Measurements from ENCODE around the gene UGDH. TPM values are rescaled to one million over a fixed set of nuclear protein-coding genes. Genes with fewer than 3 reads are reported as not detected.
A peak's percentile ranks its signal among the peaks of the same experiment; 100 is the strongest.

Gene UGDH
- total RNA-seq, 1 experiment from 2014 or later = 53.4 TPM

DNA sequence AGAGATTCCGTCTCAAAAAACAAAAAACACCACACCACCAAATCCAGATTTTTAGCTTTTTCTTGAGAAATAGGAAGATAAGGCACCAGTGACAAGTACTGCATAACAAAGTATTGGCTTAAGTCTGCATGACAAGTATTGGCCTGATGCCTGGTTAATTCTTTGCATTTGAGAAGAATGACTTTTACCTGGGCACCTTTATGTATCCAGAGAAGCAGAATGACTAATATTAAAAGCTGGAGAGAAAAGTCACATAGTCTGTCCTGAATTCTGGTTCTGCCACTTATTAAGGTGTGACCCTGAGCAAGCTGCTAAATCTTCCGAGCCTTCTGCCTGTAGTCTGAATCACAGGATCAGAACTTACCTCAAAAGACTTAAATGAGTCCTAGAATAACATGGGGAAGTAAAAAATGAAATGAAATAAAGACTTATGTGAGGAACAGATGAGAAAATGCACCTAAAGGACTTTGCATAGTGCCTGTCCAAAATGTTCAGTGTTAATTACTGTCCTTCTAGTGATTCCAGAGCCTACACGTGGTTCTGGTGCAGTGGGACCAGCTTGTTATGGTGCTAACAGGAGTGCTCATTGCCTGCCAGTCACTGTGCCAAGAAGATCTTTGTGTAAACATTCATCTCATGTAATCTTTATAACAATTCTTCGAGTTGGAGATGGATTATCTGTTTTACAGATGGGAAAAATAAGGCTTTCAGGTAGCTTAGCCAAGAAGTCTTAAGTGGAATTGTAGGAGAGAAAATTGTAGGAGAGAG lies 31.6 kb downstream of the UGDH start:
- no peak overlapping the region for H3K4me3 ChIP-seq (ENCODE audit: low read length)
- DNase-seq (peak; percentile 87), ATAC-seq (peak; percentile 71)
- H3K27ac ChIP-seq (ENCODE audit: low read length) = peak overlapping the region; percentile 88
- POLR2A ChIA-PET (ENCODE audit: unreplicated experiment) = interaction anchor here (0.5 to 1.0 kb wide), 2 partner anchors 32 to 474 kb away, joined by 3 to 4 read pairs; no protein-coding TSS in a partner anchor
- no peak for TF ChIP-seq EZH2phosphoT487 (IDR thresholded peaks at IDR 0.05; ENCODE audit: borderline replicate concordance, low read length)
- no peaks in the 10 kb centered on the region for H3F3A ChIP-seq (ENCODE audit: low read length, unreplicated experiment)
- BruUV-seq (replicated peaks) = no TSS peak
- H3K79me2 ChIP-seq (ENCODE audit: low read length) = no peaks in the 10 kb centered on the region
- peak overlapping the region; percentile 73 for H3K4me2 ChIP-seq (ENCODE audit: low read length)
- no peaks in the 10 kb centered on the region for H3K9me2 ChIP-seq (replicated peaks; ENCODE audit: low read length)
- H3K9me3 ChIP-seq (ENCODE audit: low read length) = no peaks in the 10 kb centered on the region
- H3K9ac ChIP-seq (ENCODE audit: low read length) = peak overlapping the region; percentile 27; the same call in 1 of the 2 replicates
- intact Hi-C loops (cut with micrococcal nuclease) = no loop called here
- peak overlapping the region; percentile 33; the same call in 1 of the 2 replicates for H2AFZ ChIP-seq (ENCODE audit: low read length)
- H4K20me1 ChIP-seq (ENCODE audit: low read length) = no peaks in the 10 kb centered on the region
- peaks cover 13% of the 10 kb centered on the region for H3K36me3 ChIP-seq (ENCODE audit: low read depth, low read length)
- H3K27me3 ChIP-seq (ENCODE audit: low read length) = no peaks in the 10 kb centered on the region
- peaks cover 10% of the 10 kb centered on the region for H3K4me1 ChIP-seq (ENCODE audit: insufficient read depth, low read length)
- CTCF ChIA-PET = no interaction called here

DNA sequence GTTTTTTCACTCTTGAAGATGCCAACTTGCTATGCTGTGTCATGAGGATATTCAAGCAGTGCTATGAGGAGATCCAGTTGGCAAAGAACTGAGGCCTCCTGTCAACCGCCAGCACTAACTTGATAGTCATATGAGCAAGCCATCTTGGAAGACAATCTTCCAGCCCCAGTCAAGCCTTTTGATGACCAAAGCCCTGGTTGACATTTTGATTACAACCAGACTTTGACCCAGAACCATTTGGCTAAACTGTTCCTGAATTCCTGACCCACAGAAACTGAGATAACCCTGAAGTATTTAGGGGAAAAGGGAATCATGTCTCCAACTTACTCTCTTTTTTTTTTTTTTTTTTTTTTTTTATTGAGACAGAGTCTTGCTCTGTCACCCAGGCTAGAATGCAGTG lies 32.9 kb downstream of the UGDH start:
- CTCF ChIA-PET = no interaction called here
- TF ChIP-seq, protein P1, sequence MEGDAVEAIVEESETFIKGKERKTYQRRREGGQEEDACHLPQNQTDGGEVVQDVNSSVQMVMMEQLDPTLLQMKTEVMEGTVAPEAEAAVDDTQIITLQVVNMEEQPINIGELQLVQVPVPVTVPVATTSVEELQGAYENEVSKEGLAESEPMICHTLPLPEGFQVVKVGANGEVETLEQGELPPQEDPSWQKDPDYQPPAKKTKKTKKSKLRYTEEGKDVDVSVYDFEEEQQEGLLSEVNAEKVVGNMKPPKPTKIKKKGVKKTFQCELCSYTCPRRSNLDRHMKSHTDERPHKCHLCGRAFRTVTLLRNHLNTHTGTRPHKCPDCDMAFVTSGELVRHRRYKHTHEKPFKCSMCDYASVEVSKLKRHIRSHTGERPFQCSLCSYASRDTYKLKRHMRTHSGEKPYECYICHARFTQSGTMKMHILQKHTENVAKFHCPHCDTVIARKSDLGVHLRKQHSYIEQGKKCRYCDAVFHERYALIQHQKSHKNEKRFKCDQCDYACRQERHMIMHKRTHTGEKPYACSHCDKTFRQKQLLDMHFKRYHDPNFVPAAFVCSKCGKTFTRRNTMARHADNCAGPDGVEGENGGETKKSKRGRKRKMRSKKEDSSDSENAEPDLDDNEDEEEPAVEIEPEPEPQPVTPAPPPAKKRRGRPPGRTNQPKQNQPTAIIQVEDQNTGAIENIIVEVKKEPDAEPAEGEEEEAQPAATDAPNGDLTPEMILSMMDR (conservative IDR thresholded peaks at IDR 0.05; ENCODE audit: low read depth, low read length) = no peak
- TF ChIP-seq EZH2 (IDR thresholded peaks at IDR 0.05; ENCODE audit: low read length, unreplicated experiment) = no peak
- no peak for TF ChIP-seq EZH2phosphoT487 (IDR thresholded peaks at IDR 0.05; ENCODE audit: borderline replicate concordance, low read length)
- H3K27me3 ChIP-seq (ENCODE audit: low read length) = no peaks in the 10 kb centered on the region

DNA sequence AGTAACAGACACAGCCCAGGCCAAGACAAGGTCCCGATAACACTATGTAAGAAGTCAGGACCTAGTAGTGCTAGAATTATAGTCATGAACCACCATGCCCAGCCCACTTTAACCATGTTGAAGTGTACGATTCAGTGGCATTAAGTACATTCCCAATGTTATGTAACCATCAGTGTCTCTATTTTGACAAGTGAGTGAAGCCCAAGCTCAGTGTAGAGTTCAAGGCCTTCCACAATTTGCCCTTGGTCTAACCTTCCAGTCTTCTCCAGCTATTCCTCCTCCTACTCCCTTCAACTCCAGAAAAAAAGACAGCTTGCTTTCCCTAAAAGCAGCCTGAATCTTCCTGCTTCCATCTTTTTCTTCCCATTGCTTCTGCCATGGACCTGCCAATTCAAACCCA lies 36.9 kb downstream of the UGDH start:
- TF ChIP-seq EZH2 (IDR thresholded peaks at IDR 0.05; ENCODE audit: low read length, unreplicated experiment) = no peak
- TF ChIP-seq, protein P1 (conservative IDR thresholded peaks at IDR 0.05; ENCODE audit: low read depth, low read length) = no peak
- TF ChIP-seq EZH2phosphoT487 (IDR thresholded peaks at IDR 0.05; ENCODE audit: borderline replicate concordance, low read length) = no peak
- no peaks in the 10 kb centered on the region for H3F3A ChIP-seq (ENCODE audit: low read length, unreplicated experiment)
- ChIA-PET CTCF (no interaction called here), POLR2A (ENCODE audit: unreplicated experiment) (no interaction called here)
- H2AFZ ChIP-seq (ENCODE audit: low read length) = no peak overlapping the region
- no peaks in the 10 kb centered on the region for H3K9me2 ChIP-seq (replicated peaks; ENCODE audit: low read length)
- peaks cover 4% of the 10 kb centered on the region; the same call in 1 of the 2 replicates for H3K4me1 ChIP-seq (ENCODE audit: insufficient read depth, low read length)
- intact Hi-C loops (cut with micrococcal nuclease) = no loop called here
- ATAC-seq (no peak), DNase-seq (no peak)
- no peaks in the 10 kb centered on the region for H3K36me3 ChIP-seq (ENCODE audit: low read depth, low read length)
- no peaks in the 10 kb centered on the region for H4K20me1 ChIP-seq (ENCODE audit: low read length)
- no peak overlapping the region for H3K4me3 ChIP-seq (ENCODE audit: low read length)
- no peak overlapping the region for H3K27ac ChIP-seq (ENCODE audit: low read length)
- no TSS peak for BruUV-seq (replicated peaks)
- H3K79me2 ChIP-seq (ENCODE audit: low read length) = no peaks in the 10 kb centered on the region
- no peak overlapping the region for H3K9ac ChIP-seq (ENCODE audit: low read length)
- no peaks in the 10 kb centered on the region for H3K27me3 ChIP-seq (ENCODE audit: low read length)
- H3K9me3 ChIP-seq (ENCODE audit: low read length) = no peaks in the 10 kb centered on the region
- H3K4me2 ChIP-seq (ENCODE audit: low read length) = no peak overlapping the region

More for the DNA sequence above, 32.9 kb downstream of the UGDH start:
- H4K20me1 ChIP-seq (ENCODE audit: low read length) = no peaks in the 10 kb centered on the region
- H3K27ac ChIP-seq (ENCODE audit: low read length) = no peak overlapping the region
- H3K9ac ChIP-seq (ENCODE audit: low read length) = no peak overlapping the region
- intact Hi-C loops (cut with micrococcal nuclease) = no loop called here
- POLR2A ChIA-PET (ENCODE audit: unreplicated experiment) = no interaction called here
- peaks cover 10% of the 10 kb centered on the region for H3K36me3 ChIP-seq (ENCODE audit: low read depth, low read length)
- H3K9me3 ChIP-seq (ENCODE audit: low read length) = no peaks in the 10 kb centered on the region
- no peak overlapping the region for H3K4me3 ChIP-seq (ENCODE audit: low read length)
- H3K4me2 ChIP-seq (ENCODE audit: low read length) = no peak overlapping the region
- no peaks in the 10 kb centered on the region for H3F3A ChIP-seq (ENCODE audit: low read length, unreplicated experiment)
- H3K4me1 ChIP-seq (ENCODE audit: insufficient read depth, low read length) = peaks cover 10% of the 10 kb centered on the region
- H2AFZ ChIP-seq (ENCODE audit: low read length) = no peak overlapping the region
- ATAC-seq = no peak
- H3K9me2 ChIP-seq (replicated peaks; ENCODE audit: low read length) = no peaks in the 10 kb centered on the region
- H3K79me2 ChIP-seq (ENCODE audit: low read length) = no peaks in the 10 kb centered on the region
- BruUV-seq (replicated peaks) = no TSS peak
- no peak for DNase-seq

All from PC-3 (cell line).